Effector memory CD4-positive, alpha-beta T cell (primary cell): ENCODE data around the gene ECI1.

Source experiments
- DNase-seq, 3 donors: peaks; one replicate each; pipeline ENCODE4 v3.0.0-alpha.2; 2020
- H3K27ac ChIP-seq: 2 replicates; pipeline ENCODE4 v1.7.0; 2013; ENCODE audit warnings: mild to moderate bottlenecking, low read length, moderate library complexity; ENCODE audit not compliant: insufficient read depth, poor library complexity, severe bottlenecking
- H3K27me3 ChIP-seq: replicated peaks from 2 replicates; pipeline ENCODE4 v1.7.0; 2013; ENCODE audit warnings: mild to moderate bottlenecking, low read length; ENCODE audit not compliant: insufficient read depth, control insufficient read depth, poor library complexity, severe bottlenecking
- H3K36me3 ChIP-seq: 2 replicates; pipeline ENCODE4 v1.7.0; 2013; ENCODE audit warnings: mild to moderate bottlenecking, low read length, moderate library complexity; ENCODE audit not compliant: control insufficient read depth, insufficient read depth
- H3K4me1 ChIP-seq: 2 replicates; pipeline ENCODE4 v1.7.0; 2013; ENCODE audit warnings: low read length, mild to moderate bottlenecking; ENCODE audit not compliant: control insufficient read depth, insufficient read depth, poor library complexity, severe bottlenecking
- H3K4me3 ChIP-seq: 2 replicates; pipeline ENCODE4 v1.7.0; 2013; ENCODE audit warnings: low read length, low read depth, mild to moderate bottlenecking; ENCODE audit not compliant: insufficient read depth, poor library complexity, severe bottlenecking
- H3K9me3 ChIP-seq: 2 replicates; pipeline ENCODE4 v1.7.0; 2013; ENCODE audit warnings: mild to moderate bottlenecking, low read length, moderate library complexity; ENCODE audit not compliant: control insufficient read depth

The ECI1 gene

DNA sequence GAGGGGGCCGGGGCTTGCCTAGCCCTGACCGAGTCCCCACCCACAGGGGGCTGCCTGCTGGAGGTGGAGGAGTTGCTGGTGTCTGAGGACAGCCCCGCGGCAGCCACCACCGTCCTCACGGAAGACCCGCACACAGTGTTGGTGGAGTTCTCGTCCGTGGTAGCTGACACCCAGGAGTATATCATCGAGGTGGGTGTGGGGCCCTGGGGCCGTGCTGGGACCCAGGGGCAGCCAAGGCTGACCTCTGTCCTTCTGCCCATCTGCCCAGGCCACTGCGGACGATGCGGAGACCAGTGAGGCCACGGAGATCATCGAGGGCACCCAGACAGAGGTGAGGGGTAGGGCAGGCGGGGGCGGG is 16.6 kb downstream of the ECI1 start:
- Histone ChIP-seq H3K27me3 (peaks cover 7% of the 10 kb centered on the region), H3K4me3 (no peak overlapping the region), H3K4me1 (peaks cover 11% of the 10 kb centered on the region), H3K9me3 (no peaks in the 10 kb centered on the region), H3K27ac (no peak overlapping the region), H3K36me3 (peaks cover 57% of the 10 kb centered on the region)
- DNase-seq = no peak

- no peak for DNase-seq
- H3K4me3 ChIP-seq = no peak overlapping the region
- peaks cover 7% of the 10 kb centered on the region for H3K27me3 ChIP-seq
- H3K27ac ChIP-seq = no peak overlapping the region
- peaks cover 11% of the 10 kb centered on the region for H3K4me1 ChIP-seq
- no peaks in the 10 kb centered on the region for H3K9me3 ChIP-seq
- H3K36me3 ChIP-seq = peaks cover 64% of the 10 kb centered on the region
Measured at GRCh38 chr16:2233872-2234812, 17.2 kb downstream of the ECI1 start.

GRCh38 chr16:2233046-2233775 is 18.2 kb downstream of the ECI1 start:
- peaks cover 73% of the 10 kb centered on the region for H3K36me3 ChIP-seq
- H3K4me3 ChIP-seq = no peak overlapping the region
- H3K27me3 ChIP-seq = peaks cover 7% of the 10 kb centered on the region
- DNase-seq = no peak
- H3K4me1 ChIP-seq = peaks cover 11% of the 10 kb centered on the region
- H3K9me3 ChIP-seq = no peaks in the 10 kb centered on the region
- H3K27ac ChIP-seq = no peak overlapping the region

DNA sequence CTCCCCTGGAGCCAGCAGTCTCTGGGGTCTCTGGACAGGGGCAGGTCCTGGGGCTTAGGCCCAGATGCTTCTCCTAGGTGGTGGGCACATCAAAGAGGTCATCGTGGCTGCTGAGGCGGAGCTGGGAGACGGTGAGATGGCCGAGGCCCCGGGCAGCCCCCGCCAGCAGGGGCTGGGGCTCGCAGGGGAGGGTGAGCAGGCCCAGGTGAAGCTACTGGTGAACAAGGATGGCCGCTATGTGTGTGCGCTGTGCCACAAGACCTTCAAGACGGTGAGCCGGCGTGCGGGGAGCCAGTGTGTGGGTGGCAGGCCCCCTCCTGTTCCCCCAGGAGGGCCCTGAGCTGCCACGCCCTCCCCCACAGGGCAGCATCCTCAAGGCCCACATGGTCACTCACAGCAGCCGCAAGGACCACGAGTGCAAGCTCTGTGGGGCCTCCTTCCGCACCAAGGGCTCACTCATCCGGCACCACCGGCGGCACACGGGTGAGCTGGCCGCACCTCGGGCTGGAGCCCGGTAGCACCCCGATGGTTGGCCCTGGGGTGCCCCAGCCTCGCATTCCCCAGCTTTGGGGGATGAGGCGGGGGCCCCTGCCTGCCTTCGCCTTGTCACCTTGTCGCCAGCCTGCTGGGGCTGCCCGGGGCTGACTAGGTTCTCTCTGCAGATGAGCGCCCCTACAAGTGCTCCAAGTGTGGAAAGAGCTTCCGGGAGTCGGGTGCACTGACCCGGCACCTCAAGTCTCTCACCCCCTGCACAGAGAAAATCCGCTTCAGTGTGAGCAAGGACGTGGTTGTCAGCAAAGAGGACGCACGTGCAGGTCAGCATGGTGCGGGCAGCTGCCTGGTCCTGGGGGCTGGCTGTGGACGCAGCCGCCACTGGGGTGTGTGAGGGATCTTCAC is 19.0 kb downstream of the ECI1 start:
- no peak overlapping the region for H3K4me3 ChIP-seq
- DNase-seq = no peak
- peaks cover 7% of the 10 kb centered on the region for H3K27me3 ChIP-seq
- H3K4me1 ChIP-seq = peaks cover 11% of the 10 kb centered on the region
- no peak overlapping the region for H3K27ac ChIP-seq
- no peaks in the 10 kb centered on the region for H3K9me3 ChIP-seq
- H3K36me3 ChIP-seq = peaks cover 75% of the 10 kb centered on the region

GRCh38 chr16:2231016-2231931 is 20.1 kb downstream of the ECI1 start:
- Histone ChIP-seq H3K9me3 (no peaks in the 10 kb centered on the region), H3K36me3 (peaks cover 75% of the 10 kb centered on the region), H3K4me1 (peaks cover 2% of the 10 kb centered on the region), H3K27ac (no peak overlapping the region), H3K4me3 (no peak overlapping the region), H3K27me3 (peaks cover 3% of the 10 kb centered on the region)
- no peak for DNase-seq

GRCh38 chr16:2230376-2230775 is 21.0 kb downstream of the ECI1 start:
- Histone ChIP-seq H3K9me3 (no peaks in the 10 kb centered on the region), H3K27me3 (no peaks in the 10 kb centered on the region), H3K4me1 (no peaks in the 10 kb centered on the region), H3K27ac (no peak overlapping the region), H3K36me3 (peaks cover 73% of the 10 kb centered on the region), H3K4me3 (no peak overlapping the region)
- no peak for DNase-seq

GRCh38 chr16:2229632-2230250 is 21.6 kb downstream of the ECI1 start:
- H3K36me3 ChIP-seq = peaks cover 67% of the 10 kb centered on the region

GRCh38 chr16:2229091-2229490 is 22.3 kb downstream of the ECI1 start:
- no peaks in the 10 kb centered on the region for H3K27me3 ChIP-seq
- H3K27ac ChIP-seq = no peak overlapping the region
- no peaks in the 10 kb centered on the region for H3K9me3 ChIP-seq
- peaks cover 2% of the 10 kb centered on the region for H3K4me1 ChIP-seq
- no peak overlapping the region for H3K4me3 ChIP-seq
- DNase-seq = no peak
- H3K36me3 ChIP-seq = peaks cover 60% of the 10 kb centered on the region

More at GRCh38 chr16:2229632-2230250, 21.6 kb downstream of the ECI1 start:
- Histone ChIP-seq H3K4me3 (no peak overlapping the region), H3K4me1 (no peaks in the 10 kb centered on the region), H3K27ac (no peak overlapping the region), H3K27me3 (no peaks in the 10 kb centered on the region), H3K9me3 (no peaks in the 10 kb centered on the region)
- DNase-seq = no peak
